SJCRH30 (cell line): ENCODE results near the gene RHCG. TPM values are rescaled to one million over a fixed set of nuclear protein-coding genes. Genes with fewer than 3 reads are reported as not detected.

ENCODE experiments used
- DNase-seq, 2 experiments: peaks; one replicate each; pipeline ENCODE4 v3.0.0-alpha.2; 2015 to 2020
- H3K27ac ChIP-seq: fragments of 250-450 bp; sonication (Bioruptor Pico); 2 replicates; pipeline ENCODE4 v1.5.1; 2020; ENCODE audit warnings: mild to moderate bottlenecking, moderate library complexity
- H3K27me3 ChIP-seq: fragments of 250-450 bp; sonication (Bioruptor Pico); 2 replicates; pipeline ENCODE4 v1.5.1; 2020; ENCODE audit warnings: mild to moderate bottlenecking, moderate library complexity
- H3K36me3 ChIP-seq: fragments of 250-450 bp; sonication (Bioruptor Pico); 2 replicates; pipeline ENCODE4 v1.5.1; 2020; ENCODE audit warnings: mild to moderate bottlenecking, moderate library complexity
- H3K4me1 ChIP-seq: fragments of 250-450 bp; sonication (Bioruptor Pico); 2 replicates; pipeline ENCODE4 v1.5.1; 2020; ENCODE audit warnings: mild to moderate bottlenecking, moderate library complexity
- H3K4me3 ChIP-seq: fragments of 250-450 bp; sonication (Bioruptor Pico); 2 replicates; pipeline ENCODE4 v1.5.1; 2020; ENCODE audit warnings: mild to moderate bottlenecking, moderate library complexity
- H3K9me3 ChIP-seq: fragments of 250-450 bp; sonication (Bioruptor Pico); replicated peaks from 2 replicates; pipeline ENCODE4 v1.5.1; 2020; ENCODE audit warnings: mild to moderate bottlenecking, moderate library complexity
- total RNA-seq: library from RNA; depleted of rRNA; stranded (reverse); fragments of >200 nt; shearing (Covaris generic); gene quantifications from 2 replicates; pipeline ENCODE4 v1.2.3, GENCODE V29; 2014; rRNA removed

RHCG gene
- not detected in 2 replicates for total RNA-seq

- Histone ChIP-seq H3K4me1 (no peaks in the 10 kb centered on the region), H3K4me3 (no peak within 1 kb of the TSS), H3K36me3 (no peaks in the 10 kb centered on the region), H3K9me3 (no peaks in the 10 kb centered on the region), H3K27ac (no peak within 1 kb of the TSS), H3K27me3 (peaks cover 2% of the 10 kb centered on the region; the same call in 1 of the 2 replicates)
- no peak for DNase-seq
Observed at GRCh38 chr15:89496155-89497098, at the start of gene RHCG. Gene RHCG, minus strand, starts transcription at chr15:89496583. Its CDS starts 39 bp downstream, at chr15:89496544.

- no peak overlapping the region for H3K4me3 ChIP-seq
- no peak overlapping the region for H3K27ac ChIP-seq
- no peaks in the 10 kb centered on the region for H3K9me3 ChIP-seq
- no peak for DNase-seq
- H3K4me1 ChIP-seq, result no peaks in the 10 kb centered on the region
- no peaks in the 10 kb centered on the region for H3K27me3 ChIP-seq
- no peaks in the 10 kb centered on the region for H3K36me3 ChIP-seq
Observed at GRCh38 chr15:89543389-89543788, 47.0 kb upstream of the RHCG start.

GRCh38 chr15:89542369-89542768 lies 46.0 kb upstream of the RHCG start:
- Histone ChIP-seq H3K27me3 (no peaks in the 10 kb centered on the region), H3K4me1 (no peaks in the 10 kb centered on the region), H3K9me3 (peaks cover 4% of the 10 kb centered on the region; the same call in 1 of the 2 replicates), H3K4me3 (no peak overlapping the region), H3K36me3 (no peaks in the 10 kb centered on the region), H3K27ac (no peak overlapping the region)
- no peak for DNase-seq

GRCh38 chr15:89539027-89539426 lies 42.6 kb upstream of the RHCG start:
- Histone ChIP-seq H3K27ac (no peak overlapping the region), H3K27me3 (no peaks in the 10 kb centered on the region), H3K9me3 (peaks cover 5% of the 10 kb centered on the region; the same call in 1 of the 2 replicates), H3K4me1 (no peaks in the 10 kb centered on the region), H3K36me3 (no peaks in the 10 kb centered on the region), H3K4me3 (no peak overlapping the region)
- no peak for DNase-seq

GRCh38 chr15:89533861-89534544 lies 37.6 kb upstream of the RHCG start:
- Histone ChIP-seq H3K27ac (no peak overlapping the region), H3K36me3 (no peaks in the 10 kb centered on the region), H3K4me3 (no peak overlapping the region), H3K4me1 (0 out of 2 replicates have a peak, but pooled peaks cover 2% of the 10 kb centered on the region), H3K27me3 (peaks cover 4% of the 10 kb centered on the region; the same call in 1 of the 2 replicates), H3K9me3 (peaks cover 5% of the 10 kb centered on the region; the same call in 1 of the 2 replicates)
- DNase-seq, result no peak

GRCh38 chr15:89531796-89532537 lies 35.6 kb upstream of the RHCG start:
- peaks cover 5% of the 10 kb centered on the region; the same call in 1 of the 2 replicates for H3K27me3 ChIP-seq
- no peak overlapping the region for H3K27ac ChIP-seq
- no peak overlapping the region for H3K4me3 ChIP-seq
- H3K36me3 ChIP-seq, result no peaks in the 10 kb centered on the region
- 0 out of 2 replicates have a peak, but pooled peaks cover 2% of the 10 kb centered on the region for H3K4me1 ChIP-seq
- no peaks in the 10 kb centered on the region for H3K9me3 ChIP-seq
- DNase-seq, result peak; percentile 43 to 62

- Histone ChIP-seq H3K9me3 (no peaks in the 10 kb centered on the region), H3K27me3 (peaks cover 5% of the 10 kb centered on the region; the same call in 1 of the 2 replicates), H3K27ac (no peak overlapping the region), H3K4me1 (0 out of 2 replicates have a peak, but pooled peaks cover 2% of the 10 kb centered on the region), H3K36me3 (no peaks in the 10 kb centered on the region), H3K4me3 (no peak overlapping the region)
- DNase-seq, result no peak
Observed at GRCh38 chr15:89530976-89531375, 34.6 kb upstream of the RHCG start.

GRCh38 chr15:89528757-89529352 lies 32.5 kb upstream of the RHCG start:
- no peaks in the 10 kb centered on the region for H3K36me3 ChIP-seq
- H3K27me3 ChIP-seq, result peaks cover 5% of the 10 kb centered on the region; the same call in 1 of the 2 replicates
- no peak for DNase-seq
- H3K4me1 ChIP-seq, result 0 out of 2 replicates have a peak, but pooled peaks cover 2% of the 10 kb centered on the region
- no peaks in the 10 kb centered on the region for H3K9me3 ChIP-seq
- H3K27ac ChIP-seq, result no peak overlapping the region
- no peak overlapping the region for H3K4me3 ChIP-seq

GRCh38 chr15:89526601-89527441 lies 30.4 kb upstream of the RHCG start:
- Histone ChIP-seq H3K9me3 (no peaks in the 10 kb centered on the region), H3K4me1 (no peaks in the 10 kb centered on the region), H3K27ac (no peak overlapping the region), H3K4me3 (no peak overlapping the region), H3K36me3 (no peaks in the 10 kb centered on the region), H3K27me3 (peaks cover 5% of the 10 kb centered on the region; the same call in 1 of the 2 replicates)
- DNase-seq, result no peak

- DNase-seq, result no peak
- no peaks in the 10 kb centered on the region for H3K4me1 ChIP-seq
- H3K36me3 ChIP-seq, result no peaks in the 10 kb centered on the region
- H3K4me3 ChIP-seq, result no peak overlapping the region
- no peaks in the 10 kb centered on the region for H3K9me3 ChIP-seq
- peaks cover 5% of the 10 kb centered on the region; the same call in 1 of the 2 replicates for H3K27me3 ChIP-seq
- no peak overlapping the region for H3K27ac ChIP-seq
Observed at GRCh38 chr15:89526181-89526580, 29.8 kb upstream of the RHCG start.

GRCh38 chr15:89524184-89524583 lies 27.8 kb upstream of the RHCG start:
- H3K27me3 ChIP-seq, result 0 out of 2 replicates have a peak, but pooled peaks cover 3% of the 10 kb centered on the region
- H3K9me3 ChIP-seq, result no peaks in the 10 kb centered on the region
- no peaks in the 10 kb centered on the region for H3K4me1 ChIP-seq
- H3K4me3 ChIP-seq, result no peak overlapping the region
- no peaks in the 10 kb centered on the region for H3K36me3 ChIP-seq
- no peak overlapping the region for H3K27ac ChIP-seq
- DNase-seq, result no peak

- Histone ChIP-seq H3K27me3 (no peaks in the 10 kb centered on the region), H3K4me3 (no peak overlapping the region)
- no peak for DNase-seq
Observed at GRCh38 chr15:89523101-89523500, 26.7 kb upstream of the RHCG start.

GRCh38 chr15:89521605-89522004 lies 25.2 kb upstream of the RHCG start:
- no peaks in the 10 kb centered on the region; the same call in 1 of the 2 replicates for H3K27me3 ChIP-seq
- no peaks in the 10 kb centered on the region for H3K4me1 ChIP-seq
- H3K36me3 ChIP-seq, result no peaks in the 10 kb centered on the region
- H3K9me3 ChIP-seq, result no peaks in the 10 kb centered on the region
- no peak overlapping the region for H3K27ac ChIP-seq
- DNase-seq, result no peak
- H3K4me3 ChIP-seq, result no peak overlapping the region

More at GRCh38 chr15:89523101-89523500, 26.7 kb upstream of the RHCG start:
- no peaks in the 10 kb centered on the region for H3K9me3 ChIP-seq
- H3K4me1 ChIP-seq, result no peaks in the 10 kb centered on the region
- H3K36me3 ChIP-seq, result no peaks in the 10 kb centered on the region
- no peak overlapping the region for H3K27ac ChIP-seq
